GM12892 (cell line): ENCODE measurements around the gene IVL.

Source experiments
- POLR2A ChIP-seq: IDR thresholded peaks from 2 replicates; pipeline ENCODE4 v1.6.1; 2011; ENCODE audit warnings: low read depth, low read length, control low read depth
- POLR2AphosphoS5 ChIP-seq: IDR thresholded peaks from 2 replicates; pipeline ENCODE4 v1.6.1; 2011; ENCODE audit warnings: low read depth, low read length, control low read depth
- TAF1 ChIP-seq: IDR thresholded peaks from 2 replicates; pipeline ENCODE4 v1.6.1; 2011; ENCODE audit warnings: low read depth, mild to moderate bottlenecking, control low read depth, low read length, borderline replicate concordance

GRCh38 chr1:152878042-152878441 lies 30.3 kb upstream of the IVL start, which contains the start of gene SMCP:
- TF ChIP-seq POLR2A: no peak
- no peak for TF ChIP-seq POLR2AphosphoS5
- TF ChIP-seq TAF1: no peak
